GM19193 (cell line): Measurements from ENCODE around the gene SPTLC1.

Experiments used
- POLR2A ChIP-seq: IDR thresholded peaks from 4 replicates; pipeline ENCODE4 v1.6.1; 2011; ENCODE audit not compliant: insufficient read depth, insufficient read length; ENCODE audit errors: extremely low read depth

SPTLC1 gene

GRCh38 chr9:92141144-92142129 lies 26.2 kb upstream of the SPTLC1 start:
- TF ChIP-seq POLR2A: no peak

GRCh38 chr9:92140754-92141143 lies 25.5 kb upstream of the SPTLC1 start:
- no peak for TF ChIP-seq POLR2A

DNA sequence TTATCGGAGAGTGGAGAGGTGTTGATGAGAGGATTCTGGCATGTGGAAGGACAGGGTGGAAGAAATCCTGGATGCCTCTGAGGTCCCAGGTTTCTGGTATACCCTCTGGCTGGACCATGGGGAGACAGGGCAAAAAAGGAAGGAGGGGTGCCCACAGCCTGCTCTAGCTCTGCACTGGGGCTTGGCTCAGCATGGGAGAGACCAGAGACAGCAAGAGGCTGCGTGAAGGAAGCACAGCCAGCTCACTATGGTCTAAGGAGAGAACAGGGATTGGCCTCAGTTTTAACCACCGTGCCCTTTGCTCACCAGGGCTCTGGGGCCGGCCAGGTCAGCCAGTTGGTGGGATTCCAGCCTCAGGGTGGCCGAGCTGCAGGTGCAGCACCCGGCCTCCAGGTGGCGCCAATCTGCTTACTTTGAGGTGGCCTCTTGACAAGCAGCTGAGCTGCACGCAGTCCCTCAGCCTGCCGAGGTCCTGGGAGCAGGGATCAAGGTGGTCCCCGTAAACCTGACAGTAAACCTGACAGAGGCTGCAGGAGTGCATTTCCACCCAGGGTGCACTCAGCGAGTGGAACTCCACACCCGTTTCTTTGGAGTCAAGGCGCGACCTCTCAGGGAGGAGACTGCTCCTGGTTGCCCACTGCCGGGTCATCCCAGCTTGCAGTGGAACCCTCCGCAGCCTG lies 25.0 kb upstream of the SPTLC1 start:
- TF ChIP-seq POLR2A: no peak

DNA sequence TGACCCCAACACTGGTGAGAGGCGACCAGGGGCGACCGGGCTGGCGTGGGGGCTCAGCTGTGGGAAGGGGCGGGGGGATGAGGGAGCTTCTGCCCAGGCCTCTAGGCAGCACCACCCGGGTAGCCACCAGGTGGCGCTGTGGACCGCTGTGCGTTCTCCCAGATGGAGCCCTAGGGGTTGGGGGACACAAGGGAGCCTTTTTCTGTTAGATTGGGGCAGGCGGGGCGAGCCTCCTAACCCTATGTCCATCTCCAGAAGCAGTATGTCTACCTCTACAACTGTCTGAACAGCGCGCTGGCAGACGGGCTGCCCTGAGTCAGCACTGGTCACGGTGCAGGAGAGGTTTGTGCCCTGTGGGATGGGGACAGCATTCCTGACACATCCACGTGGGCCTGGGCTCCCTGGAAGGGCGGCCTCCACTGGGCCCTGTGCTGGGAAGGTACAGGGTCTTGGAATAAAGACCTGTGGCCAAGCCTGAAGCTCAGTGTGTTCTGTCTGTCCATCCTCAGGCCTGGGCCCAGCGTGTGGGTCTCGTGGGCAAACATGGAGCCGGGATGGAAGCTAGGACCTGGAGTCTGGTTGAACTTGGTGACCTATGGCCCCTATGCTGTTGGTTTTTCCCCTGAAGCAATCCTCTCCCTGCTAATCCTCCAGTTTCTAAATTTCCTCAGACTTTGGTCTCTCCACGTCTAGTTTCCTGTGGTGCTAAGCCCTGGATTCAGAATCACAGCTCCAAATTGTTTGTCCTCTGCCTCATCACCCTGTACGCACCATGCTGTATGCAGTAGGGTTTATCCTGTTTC lies 23.1 kb upstream of the SPTLC1 start:
- no peak for TF ChIP-seq POLR2A

- no peak for TF ChIP-seq POLR2A
Observed at GRCh38 chr9:92136184-92136858, 21.1 kb upstream of the SPTLC1 start.

GRCh38 chr9:92135576-92135975 lies 20.4 kb upstream of the SPTLC1 start:
- TF ChIP-seq POLR2A: no peak

DNA sequence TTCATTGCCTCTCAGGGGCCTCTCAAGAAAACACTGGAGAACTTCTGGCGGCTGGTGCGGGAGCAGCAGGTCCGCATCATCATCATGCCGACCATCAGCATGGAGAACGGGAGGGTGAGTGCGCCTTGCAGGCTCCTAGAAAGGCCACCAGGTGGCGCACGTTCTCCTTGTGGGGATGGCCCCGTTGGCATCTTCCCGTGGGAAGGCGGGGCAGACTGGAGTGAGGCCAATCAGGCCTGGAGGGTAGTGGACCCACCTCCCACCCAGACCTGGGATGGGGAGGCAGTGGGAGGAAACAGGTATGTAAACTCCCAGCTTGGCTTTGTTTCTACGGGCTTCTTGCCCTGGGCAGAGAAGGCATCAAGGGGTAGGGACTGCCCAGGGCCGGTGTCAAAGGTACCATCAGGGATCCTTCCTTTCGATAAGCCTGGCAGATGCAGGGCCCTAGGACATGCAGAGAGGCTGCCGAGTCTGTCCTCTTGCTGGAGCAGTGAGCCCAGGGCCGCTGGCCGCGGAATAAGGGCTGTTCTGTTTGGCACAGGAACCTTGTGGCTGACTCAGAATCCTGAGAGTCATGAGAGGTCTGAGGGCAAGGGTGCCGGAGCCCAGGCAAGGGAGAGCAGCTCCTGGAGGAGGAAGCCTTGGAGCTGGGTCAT lies 18.9 kb upstream of the SPTLC1 start:
- no peak for TF ChIP-seq POLR2A

GRCh38 chr9:92132501-92132900 lies 17.3 kb upstream of the SPTLC1 start:
- TF ChIP-seq POLR2A: no peak

DNA sequence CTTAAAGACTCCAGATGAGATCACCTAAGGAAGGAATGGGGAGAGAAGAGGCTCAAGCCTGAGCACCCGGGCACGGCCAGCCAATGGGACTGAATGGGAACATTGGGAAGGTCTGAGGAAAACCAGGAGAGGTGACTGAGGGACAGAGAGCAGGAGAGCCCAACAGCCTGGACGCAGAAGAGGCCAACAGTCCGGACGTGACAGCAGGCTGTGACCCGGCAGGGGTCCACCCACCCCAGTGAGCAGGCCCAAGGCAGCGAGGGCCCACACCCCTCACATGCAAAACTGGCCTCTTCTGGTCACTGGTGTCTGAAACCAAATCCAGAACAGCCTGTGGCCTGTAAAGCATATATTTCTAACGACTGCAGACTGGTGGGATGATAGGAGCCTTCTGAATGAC lies 7.6 kb upstream of the SPTLC1 start:
- TF ChIP-seq POLR2A: no peak

DNA sequence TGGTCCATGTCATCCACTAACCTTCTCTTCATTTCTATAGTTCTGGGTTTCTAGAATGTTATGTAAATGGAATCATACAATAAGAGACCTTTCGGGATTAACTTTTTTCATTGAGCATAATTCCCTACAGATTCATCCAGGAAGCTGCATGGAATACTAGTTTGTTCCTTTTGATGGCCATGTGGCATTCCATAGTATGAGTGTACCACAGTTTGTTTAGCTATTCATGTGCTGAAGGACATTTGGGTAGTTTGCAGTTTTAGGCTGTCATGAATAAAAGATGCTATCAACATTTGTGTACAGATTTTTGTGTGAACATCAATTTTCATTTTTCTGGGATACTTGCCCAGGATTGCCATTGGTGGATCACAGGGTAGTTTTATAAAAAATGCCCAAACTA lies 6.8 kb upstream of the SPTLC1 start:
- TF ChIP-seq POLR2A: no peak

- TF ChIP-seq POLR2A: no peak
Observed at GRCh38 chr9:92121265-92121664, 6.1 kb upstream of the SPTLC1 start.

- no peak for TF ChIP-seq POLR2A
Observed at GRCh38 chr9:92120138-92120537, 4.9 kb upstream of the SPTLC1 start.

DNA sequence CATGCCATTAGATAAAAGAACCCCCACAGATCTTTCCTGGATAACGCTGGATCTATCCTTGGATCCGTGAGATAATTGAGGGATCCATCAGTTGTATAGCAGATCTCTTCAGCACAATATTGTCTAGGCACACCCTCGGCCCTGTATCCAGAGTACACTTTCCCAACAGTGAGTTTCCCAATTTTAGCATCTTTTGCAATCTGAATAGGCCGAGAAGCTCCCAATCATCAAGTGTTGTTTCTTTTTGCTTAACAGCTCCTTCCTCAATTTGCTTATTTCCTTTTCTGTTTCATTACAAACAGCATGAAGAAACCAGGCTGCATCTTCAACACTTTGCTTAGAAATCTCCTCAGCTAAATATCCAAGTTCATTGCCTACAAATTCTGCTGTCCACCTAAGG lies 4.4 kb upstream of the SPTLC1 start:
- no peak for TF ChIP-seq POLR2A

DNA sequence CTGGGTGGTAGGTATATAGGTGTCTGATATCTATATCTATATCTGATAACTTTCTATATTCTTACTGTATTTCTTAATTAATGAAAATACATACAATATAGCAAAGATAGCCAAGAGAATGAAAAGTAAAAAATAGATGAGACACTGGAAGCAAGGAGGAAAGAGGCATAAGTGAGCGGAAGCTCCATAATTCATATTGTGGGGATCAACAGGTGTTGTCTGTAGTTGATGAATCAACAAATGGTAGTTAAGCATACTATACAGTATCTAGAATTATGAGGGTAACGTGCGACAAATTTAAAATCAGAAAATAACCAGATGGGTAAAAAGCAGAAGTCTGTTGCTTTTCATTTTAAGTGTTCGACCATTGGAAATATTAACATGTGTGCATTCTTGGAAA lies 7.1 kb downstream of the SPTLC1 start:
- no peak for TF ChIP-seq POLR2A

DNA sequence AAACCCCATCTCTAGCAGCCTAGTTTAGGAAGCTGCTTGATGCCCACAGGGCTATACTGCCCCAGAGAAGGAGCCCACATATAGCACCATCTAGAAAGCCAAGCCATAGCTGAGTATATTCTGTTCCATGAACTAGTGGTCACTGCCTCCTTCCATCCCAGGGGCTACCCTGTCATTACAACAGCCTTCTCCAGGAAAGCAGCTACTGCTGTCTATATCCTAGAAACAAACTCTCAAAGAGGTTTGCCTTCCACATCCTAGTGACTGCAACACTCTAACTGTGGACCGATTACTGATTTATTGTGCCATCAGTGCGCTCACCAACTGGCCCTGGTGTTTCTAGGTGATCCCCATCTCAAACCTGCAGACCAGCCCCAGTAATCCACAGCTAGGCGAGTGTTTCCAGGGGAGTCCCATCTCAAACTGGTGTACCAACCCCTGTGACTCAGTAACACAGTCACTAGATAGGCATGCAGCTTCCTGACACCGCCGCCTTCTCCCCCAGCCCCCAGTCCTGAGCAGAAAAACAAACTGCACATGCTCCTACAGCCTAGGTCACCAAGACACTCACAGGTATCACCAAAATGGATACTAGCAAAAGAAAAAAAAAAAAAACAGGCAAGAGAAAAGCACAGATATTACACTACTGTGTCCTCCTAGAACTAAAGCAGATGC lies 14.8 kb downstream of the SPTLC1 start:
- TF ChIP-seq POLR2A: no peak
